Mesothelial cell of epicardium (in vitro differentiated cells): ENCODE results near the gene SSUH2. TPM values are rescaled to one million over a fixed set of nuclear protein-coding genes. Genes with fewer than 3 reads are reported as not detected.

Experiments used
- DNase-seq, 2 experiments: peaks; one replicate each; pipeline ENCODE4 v3.0.0; 2021; ENCODE audit warnings: low spot score in 2 of 2; ENCODE audit not compliant: unreplicated experiment in 2 of 2
- H3K27ac Mint-ChIP-seq: 2 replicates; pipeline ENCODE4 v1.8.0; 2021; ENCODE audit warnings: mixed read lengths
- H3K27me3 Mint-ChIP-seq: 2 replicates; pipeline ENCODE4 v1.8.0; 2021; ENCODE audit warnings: low read depth, mixed read lengths
- H3K36me3 Mint-ChIP-seq: 2 replicates; pipeline ENCODE4 v1.8.0; 2021; ENCODE audit warnings: mixed read lengths
- H3K4me1 Mint-ChIP-seq: 2 replicates; pipeline ENCODE4 v1.8.0; 2021; ENCODE audit warnings: mixed read lengths
- H3K4me3 Mint-ChIP-seq: 2 replicates; pipeline ENCODE4 v1.8.0; 2021; ENCODE audit warnings: mild to moderate bottlenecking, moderate library complexity, mixed read lengths
- H3K9me3 Mint-ChIP-seq: 2 replicates; pipeline ENCODE4 v1.8.0; 2021; ENCODE audit warnings: mixed read lengths
- total RNA-seq: library from RNA; stranded (reverse); gene quantifications from 3 replicates; pipeline ENCODE4 v1.2.1, GENCODE V29; 2021
- TF ChIP-seq, protein P1 (sequence below): fragments of 200-600 bp; sonication (generic); IDR thresholded peaks from one replicate; pipeline ENCODE4 v1.5.0; 2021; ENCODE audit warnings: antibody characterized with exemption; ENCODE audit not compliant: unreplicated experiment

Gene SSUH2
- total RNA-seq, 1 donor from 2014 or later, result 1.3 TPM

DNA sequence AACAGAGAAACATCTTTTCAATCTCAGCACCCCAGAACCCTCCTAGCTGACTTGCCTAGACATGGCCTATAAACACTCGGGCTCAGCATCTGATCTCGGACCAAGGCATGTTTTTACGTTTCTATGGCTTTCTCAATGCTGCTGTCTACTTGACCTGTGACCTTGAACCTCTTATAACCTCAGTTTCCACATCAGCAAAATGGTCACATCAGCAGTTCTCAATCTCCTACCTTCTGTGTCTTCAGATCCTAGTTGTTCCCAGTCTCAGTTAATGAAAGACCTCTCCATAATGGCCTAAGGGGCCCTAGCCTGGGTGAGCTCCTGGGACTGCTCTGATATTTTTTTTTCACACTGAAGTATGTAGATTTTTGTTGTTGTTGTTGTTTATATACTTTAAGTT is 39.6 kb downstream of the SSUH2 start:
- Mint-ChIP-seq H3K4me3 (no peak overlapping the region), H3K27ac (no peak overlapping the region), H3K36me3 (no peaks in the 10 kb centered on the region), H3K9me3 (peaks cover 4% of the 10 kb centered on the region), H3K27me3 (no peaks in the 10 kb centered on the region), H3K4me1 (peaks cover 10% of the 10 kb centered on the region)
- DNase-seq, result no peak
- TF ChIP-seq, protein P1, sequence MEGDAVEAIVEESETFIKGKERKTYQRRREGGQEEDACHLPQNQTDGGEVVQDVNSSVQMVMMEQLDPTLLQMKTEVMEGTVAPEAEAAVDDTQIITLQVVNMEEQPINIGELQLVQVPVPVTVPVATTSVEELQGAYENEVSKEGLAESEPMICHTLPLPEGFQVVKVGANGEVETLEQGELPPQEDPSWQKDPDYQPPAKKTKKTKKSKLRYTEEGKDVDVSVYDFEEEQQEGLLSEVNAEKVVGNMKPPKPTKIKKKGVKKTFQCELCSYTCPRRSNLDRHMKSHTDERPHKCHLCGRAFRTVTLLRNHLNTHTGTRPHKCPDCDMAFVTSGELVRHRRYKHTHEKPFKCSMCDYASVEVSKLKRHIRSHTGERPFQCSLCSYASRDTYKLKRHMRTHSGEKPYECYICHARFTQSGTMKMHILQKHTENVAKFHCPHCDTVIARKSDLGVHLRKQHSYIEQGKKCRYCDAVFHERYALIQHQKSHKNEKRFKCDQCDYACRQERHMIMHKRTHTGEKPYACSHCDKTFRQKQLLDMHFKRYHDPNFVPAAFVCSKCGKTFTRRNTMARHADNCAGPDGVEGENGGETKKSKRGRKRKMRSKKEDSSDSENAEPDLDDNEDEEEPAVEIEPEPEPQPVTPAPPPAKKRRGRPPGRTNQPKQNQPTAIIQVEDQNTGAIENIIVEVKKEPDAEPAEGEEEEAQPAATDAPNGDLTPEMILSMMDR, result no peak

DNA sequence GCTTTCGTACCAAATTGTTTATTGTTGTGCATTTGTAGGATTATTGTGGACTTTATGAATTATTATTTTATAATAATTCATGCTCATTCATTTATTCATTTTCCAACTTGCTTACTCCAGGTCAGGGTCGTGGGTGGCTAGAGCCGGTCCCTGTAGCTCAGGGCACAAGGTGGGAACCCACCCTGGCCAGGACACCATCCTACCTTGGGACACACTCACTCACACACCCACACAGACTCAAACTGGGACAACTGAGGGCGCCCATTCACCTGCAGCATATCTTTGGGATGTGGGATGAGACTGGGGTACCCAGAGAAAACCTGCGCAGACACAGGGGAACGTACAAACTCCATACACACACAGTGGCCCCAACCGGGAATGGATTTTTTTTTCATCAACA is 40.6 kb downstream of the SSUH2 start:
- H3K9me3 Mint-ChIP-seq, result peaks cover 4% of the 10 kb centered on the region
- H3K36me3 Mint-ChIP-seq, result no peaks in the 10 kb centered on the region
- H3K27me3 Mint-ChIP-seq, result no peaks in the 10 kb centered on the region
- TF ChIP-seq, protein P1, result no peak
- DNase-seq, result no peak
- H3K4me1 Mint-ChIP-seq, result peaks cover 10% of the 10 kb centered on the region
- H3K27ac Mint-ChIP-seq, result no peak overlapping the region
- no peak overlapping the region for H3K4me3 Mint-ChIP-seq

DNA sequence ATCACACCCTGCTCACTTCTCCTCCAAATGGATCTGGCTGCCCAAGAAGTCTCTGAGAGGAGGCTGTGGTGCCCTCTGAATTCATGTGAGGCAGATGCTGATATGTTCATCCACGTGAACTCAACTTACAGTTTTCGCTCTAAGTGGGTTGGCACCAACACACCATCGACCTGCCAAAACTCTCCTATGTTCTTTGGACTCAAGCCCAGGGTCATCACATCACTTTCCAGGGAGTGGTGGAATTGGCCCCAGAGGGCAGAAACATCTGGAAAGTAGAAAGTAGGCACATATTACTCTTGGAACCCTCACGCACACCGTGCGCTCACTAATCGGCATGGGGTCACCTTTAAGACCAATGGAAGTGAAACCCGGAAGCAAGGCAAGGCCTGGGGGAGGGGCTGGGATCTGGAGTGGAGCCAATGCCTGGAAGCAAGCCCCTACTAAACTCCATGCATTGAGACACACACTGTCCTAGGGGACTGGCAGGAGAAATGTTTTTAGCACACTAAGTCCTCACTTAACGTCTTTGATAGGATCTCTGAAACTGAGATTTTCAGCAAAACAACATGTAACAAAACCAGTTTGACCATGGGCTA is 41.4 kb downstream of the SSUH2 start:
- H3K4me3 Mint-ChIP-seq, result no peak overlapping the region

DNA sequence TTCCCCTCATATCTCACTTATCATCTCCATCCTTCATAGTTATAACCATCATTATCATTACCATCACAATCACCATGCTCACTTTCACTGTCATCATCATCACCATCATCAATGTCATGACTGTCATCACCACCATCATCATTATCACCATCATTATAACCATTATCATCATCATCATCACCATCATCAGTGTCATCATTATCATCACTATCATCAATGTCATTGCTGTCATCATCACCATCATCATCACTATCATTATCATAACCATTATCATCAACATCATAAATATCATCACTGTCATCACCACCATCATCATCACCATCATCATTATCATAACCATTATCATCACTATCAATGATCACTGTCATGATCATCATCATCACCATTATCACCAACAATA is 44.1 kb downstream of the SSUH2 start:
- DNase-seq, result no peak
- H3K4me1 Mint-ChIP-seq, result peaks cover 2% of the 10 kb centered on the region
- H3K27me3 Mint-ChIP-seq, result no peaks in the 10 kb centered on the region
- H3K9me3 Mint-ChIP-seq, result peaks cover 4% of the 10 kb centered on the region
- TF ChIP-seq, protein P1, result no peak
- no peak overlapping the region for H3K4me3 Mint-ChIP-seq
- H3K27ac Mint-ChIP-seq, result no peak overlapping the region
- H3K36me3 Mint-ChIP-seq, result no peaks in the 10 kb centered on the region

More for the DNA sequence above, 41.4 kb downstream of the SSUH2 start:
- peaks cover 10% of the 10 kb centered on the region for H3K4me1 Mint-ChIP-seq
- no peaks in the 10 kb centered on the region for H3K36me3 Mint-ChIP-seq
- peaks cover 4% of the 10 kb centered on the region for H3K9me3 Mint-ChIP-seq
- H3K27me3 Mint-ChIP-seq, result no peaks in the 10 kb centered on the region
- TF ChIP-seq, protein P1, result no peak
- no peak for DNase-seq
- H3K27ac Mint-ChIP-seq, result no peak overlapping the region

DNA sequence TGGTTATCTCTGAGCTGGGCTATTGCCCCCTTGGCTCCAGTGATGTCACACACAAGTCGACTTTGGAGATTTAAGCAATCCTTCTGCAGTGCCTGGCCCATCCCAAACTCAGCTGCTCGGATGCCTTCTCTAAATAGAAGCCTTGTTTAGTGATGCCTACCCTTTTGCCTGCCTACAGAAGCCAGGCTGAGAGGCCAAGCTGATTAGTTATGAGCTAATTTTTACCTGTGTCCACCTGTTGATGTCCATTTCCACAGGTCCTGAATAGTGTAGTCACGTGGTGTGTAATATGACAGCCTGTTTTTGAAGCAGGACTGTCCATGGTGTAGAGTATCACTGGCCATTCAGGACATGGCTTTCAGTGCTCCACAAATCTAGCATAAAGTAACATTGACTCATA is 45.5 kb downstream of the SSUH2 start:
- H3K9me3 Mint-ChIP-seq, result peaks cover 4% of the 10 kb centered on the region
- H3K4me1 Mint-ChIP-seq, result peaks cover 2% of the 10 kb centered on the region
- H3K4me3 Mint-ChIP-seq, result no peak overlapping the region
- DNase-seq, result no peak
- no peak overlapping the region for H3K27ac Mint-ChIP-seq
- no peaks in the 10 kb centered on the region for H3K36me3 Mint-ChIP-seq
- no peaks in the 10 kb centered on the region for H3K27me3 Mint-ChIP-seq
- TF ChIP-seq, protein P1, result no peak
